GM13976 (cell line): ENCODE results near the gene SMOC1.

Experiments used
- DNase-seq: peaks from one replicate; pipeline ENCODE4 v3.0.0; 2012; ENCODE audit warnings: low spot score
- in situ Hi-C: fragments of 300-500 bp; cut with MboI; formaldehyde crosslinking; loops from one replicate; pipeline ENCODE4 v1.12.0; 2022; ENCODE audit warnings: low sequenced_read_pairs, mixed read lengths, inconsistent platforms; ENCODE audit not compliant: unreplicated experiment
- TF ChIP-seq, protein P1 (sequence below): IDR thresholded peaks from 2 replicates; pipeline ENCODE4 v1.5.1; 2012; ENCODE audit warnings: borderline replicate concordance, mild to moderate bottlenecking; ENCODE audit not compliant: insufficient read depth; ENCODE audit errors: extremely low read depth, missing control alignments, control extremely low read depth

Gene SMOC1

DNA sequence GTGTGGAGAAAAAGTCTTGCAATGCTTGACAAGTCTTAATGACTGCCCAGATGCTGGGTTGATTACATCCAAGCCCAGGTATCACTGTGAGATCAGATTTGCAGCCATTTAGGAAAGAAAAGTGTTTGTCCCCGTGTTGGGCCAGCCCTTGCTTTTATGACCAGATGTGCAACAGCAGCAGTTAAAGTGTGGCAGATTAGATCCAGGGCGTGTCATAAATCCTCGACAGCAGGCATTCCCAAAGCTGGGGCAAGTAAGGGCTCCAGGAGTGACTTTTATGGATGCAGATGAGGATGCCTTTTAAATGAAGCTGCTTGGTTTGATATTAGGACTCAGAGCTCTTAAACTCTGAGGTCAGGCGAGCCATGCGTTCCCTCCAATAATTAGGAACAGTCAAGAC, 1.7 kb downstream of the SMOC1 start:
- DNase-seq: no peak
- TF ChIP-seq, protein P1, sequence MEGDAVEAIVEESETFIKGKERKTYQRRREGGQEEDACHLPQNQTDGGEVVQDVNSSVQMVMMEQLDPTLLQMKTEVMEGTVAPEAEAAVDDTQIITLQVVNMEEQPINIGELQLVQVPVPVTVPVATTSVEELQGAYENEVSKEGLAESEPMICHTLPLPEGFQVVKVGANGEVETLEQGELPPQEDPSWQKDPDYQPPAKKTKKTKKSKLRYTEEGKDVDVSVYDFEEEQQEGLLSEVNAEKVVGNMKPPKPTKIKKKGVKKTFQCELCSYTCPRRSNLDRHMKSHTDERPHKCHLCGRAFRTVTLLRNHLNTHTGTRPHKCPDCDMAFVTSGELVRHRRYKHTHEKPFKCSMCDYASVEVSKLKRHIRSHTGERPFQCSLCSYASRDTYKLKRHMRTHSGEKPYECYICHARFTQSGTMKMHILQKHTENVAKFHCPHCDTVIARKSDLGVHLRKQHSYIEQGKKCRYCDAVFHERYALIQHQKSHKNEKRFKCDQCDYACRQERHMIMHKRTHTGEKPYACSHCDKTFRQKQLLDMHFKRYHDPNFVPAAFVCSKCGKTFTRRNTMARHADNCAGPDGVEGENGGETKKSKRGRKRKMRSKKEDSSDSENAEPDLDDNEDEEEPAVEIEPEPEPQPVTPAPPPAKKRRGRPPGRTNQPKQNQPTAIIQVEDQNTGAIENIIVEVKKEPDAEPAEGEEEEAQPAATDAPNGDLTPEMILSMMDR: no peak
- in situ Hi-C loops: no loop called here

DNA sequence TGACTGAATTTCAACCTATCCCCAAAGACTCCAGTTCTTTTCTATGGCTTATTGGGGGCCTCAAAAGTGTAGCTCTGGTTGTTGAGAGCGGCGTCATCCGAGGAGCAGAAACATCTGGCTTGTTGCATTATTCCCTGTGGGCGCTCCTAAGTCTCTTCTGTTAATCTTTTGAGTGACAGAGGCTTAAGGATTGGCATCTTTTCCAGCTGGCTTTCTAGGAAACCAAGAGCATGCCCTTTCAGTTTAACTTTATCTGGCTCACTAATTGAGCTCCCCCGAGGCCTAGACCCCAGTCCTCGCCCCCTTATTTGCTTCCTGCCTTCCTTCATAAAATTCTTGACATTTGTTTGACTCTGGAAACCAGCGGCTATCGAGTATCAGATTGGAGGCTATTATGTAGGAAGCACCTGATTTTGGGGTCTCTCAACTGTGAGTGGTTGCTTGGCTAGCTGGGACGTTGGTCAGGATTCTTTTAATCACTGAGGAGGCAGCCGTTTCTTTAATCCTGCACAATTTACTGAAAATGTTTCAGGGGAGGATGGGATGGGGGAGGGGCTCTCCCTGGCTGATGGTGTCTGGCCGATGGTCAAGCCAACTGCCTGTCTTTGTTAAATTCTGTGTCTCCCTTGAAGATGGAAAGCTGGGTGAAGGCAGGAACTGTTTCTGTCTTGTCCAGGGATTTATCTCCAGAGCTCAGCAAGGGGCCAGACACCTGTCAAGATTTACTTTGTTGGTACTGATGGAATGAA, 3.1 kb downstream of the SMOC1 start:
- in situ Hi-C loops: no loop called here
- no peak for DNase-seq
- TF ChIP-seq, protein P1: no peak

DNA sequence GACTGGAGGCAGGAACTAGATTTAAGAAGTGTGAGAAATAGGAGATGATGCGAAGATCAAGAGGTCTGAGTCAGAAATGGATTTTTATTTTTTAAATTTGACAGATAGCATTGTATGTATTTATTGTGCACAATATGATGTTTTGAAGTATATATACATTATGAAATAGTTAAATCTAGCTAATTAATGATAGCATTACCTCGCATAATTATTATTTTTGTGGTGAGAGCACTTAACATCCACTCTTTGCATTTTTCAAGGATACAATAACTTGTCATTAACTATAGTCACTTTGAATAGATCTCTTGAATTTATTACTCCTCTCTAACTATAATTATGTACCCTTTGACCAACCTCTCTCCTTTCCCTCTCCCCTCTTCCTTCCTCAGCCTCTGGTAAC, 3.7 kb downstream of the SMOC1 start:
- no peak for DNase-seq
- TF ChIP-seq, protein P1: no peak
- in situ Hi-C loops: no loop called here

DNA sequence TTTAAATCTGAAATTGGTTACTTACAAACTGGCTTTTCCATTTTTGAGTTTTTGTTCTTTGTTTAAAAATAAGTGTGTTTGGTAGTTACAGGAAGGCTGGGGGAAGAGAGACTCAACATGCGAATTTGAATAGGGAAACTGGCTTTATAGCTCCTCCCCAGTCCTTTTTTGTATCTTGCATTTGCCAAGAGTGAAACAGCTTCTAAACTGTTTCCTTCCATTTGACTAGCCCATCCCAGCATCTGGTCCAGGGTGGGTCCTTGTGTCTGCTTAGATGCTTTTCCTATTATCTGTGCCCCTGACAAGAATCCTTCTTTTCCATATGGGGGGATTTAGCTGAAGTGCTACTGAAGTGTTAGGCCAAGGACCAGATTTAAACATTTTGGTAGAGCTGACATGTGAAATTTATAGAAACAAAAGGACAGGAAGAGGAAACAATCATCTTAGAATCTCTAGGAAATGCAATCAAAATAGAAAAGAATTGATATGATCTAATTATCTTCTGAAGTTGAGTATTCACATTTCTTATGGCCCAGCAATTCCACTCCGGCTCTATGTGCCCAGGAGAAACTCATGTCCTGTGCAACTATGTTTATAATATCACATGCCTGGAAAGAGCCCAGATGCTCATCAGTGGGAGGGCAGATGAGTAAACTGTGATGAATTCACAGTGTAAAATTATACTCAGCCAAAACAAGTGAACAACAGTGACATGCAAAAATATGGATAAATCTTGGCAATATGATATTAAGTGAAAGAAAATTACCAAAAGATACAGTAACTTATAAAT, 7.4 kb downstream of the SMOC1 start:
- in situ Hi-C loops: no loop called here
- DNase-seq: no peak
- TF ChIP-seq, protein P1: no peak

DNA sequence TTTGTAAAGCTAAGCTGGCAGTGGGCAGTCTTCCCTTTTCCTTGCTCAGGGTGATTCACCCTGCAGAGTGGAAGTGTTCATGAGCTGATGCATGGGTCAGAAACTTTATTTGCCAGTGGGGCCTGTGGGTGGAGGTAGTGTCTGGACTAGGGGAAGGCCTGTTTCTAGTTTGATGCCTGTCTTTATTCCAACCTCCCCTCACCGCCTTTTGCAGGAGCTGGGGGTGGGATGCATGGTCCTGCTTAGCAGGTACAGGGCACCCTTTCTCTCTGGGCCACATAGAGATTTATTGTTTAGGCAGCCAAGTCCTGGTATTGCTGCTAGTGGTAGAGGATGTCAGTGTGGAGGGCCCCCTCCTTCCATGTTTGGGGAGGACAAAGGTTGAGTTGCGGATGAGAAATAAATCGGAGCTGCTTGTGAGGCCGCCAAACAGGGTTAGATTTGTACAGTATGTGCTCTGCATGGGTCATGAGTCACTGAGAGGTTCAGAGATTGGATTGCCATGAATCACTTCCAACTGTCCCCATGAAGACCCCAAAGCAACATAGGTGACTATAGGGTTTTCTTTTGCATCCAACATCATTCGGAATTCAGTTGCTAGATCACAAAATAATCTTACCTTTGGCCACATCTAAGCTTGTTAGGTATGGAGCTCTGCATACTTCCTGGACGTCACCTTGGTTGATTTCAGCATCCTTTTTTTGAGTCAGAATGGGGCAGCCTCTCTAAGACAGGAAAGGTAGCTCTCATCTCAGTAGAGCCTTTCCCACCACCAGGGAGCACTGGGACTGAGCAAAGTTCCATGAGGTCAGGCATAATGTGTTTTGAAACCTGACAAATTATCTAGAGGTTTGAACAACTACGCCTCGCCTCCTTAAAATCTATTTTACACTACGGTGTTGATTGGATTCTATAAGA, 8.8 kb downstream of the SMOC1 start:
- TF ChIP-seq, protein P1: no peak
- in situ Hi-C loops: no loop called here
- DNase-seq: no peak

DNA sequence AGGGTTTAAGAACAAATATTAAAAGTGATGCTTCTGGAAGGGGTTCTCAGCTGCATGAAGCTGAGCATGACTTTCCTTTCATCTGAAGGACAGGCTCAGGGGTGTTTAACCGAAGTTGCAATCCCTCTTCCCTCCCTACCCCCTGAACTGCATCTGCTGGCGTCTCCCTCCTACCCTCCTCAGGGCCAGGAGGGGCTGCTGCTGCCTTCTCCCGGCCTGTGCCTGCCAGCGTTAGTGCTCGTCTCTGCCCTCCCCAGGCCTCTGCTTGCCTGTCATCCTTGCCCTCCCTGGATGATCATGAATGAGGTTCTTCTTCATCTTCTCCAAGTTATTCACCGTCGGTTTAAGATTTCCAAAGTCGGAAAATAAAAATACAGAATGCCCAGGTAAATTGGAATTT, 12.2 kb downstream of the SMOC1 start:
- DNase-seq: no peak
- TF ChIP-seq, protein P1: no peak
- in situ Hi-C loops: no loop called here
